ENCODE results near the gene HMCES. TPM values are rescaled to one million over a fixed set of nuclear protein-coding genes. Genes with fewer than 3 reads are reported as not detected.

Gene HMCES
- total RNA-seq = 18.1 and 19.0 TPM in 2 replicates

GRCh38 chr3:129278439-129278965, at the start of gene HMCES:
Gene HMCES (plus strand): TSS chr3:129278870. CDS start chr3:129279733, 863 bp downstream.

GRCh38 chr3:129249284-129250065, 29.2 kb upstream of the HMCES start, which contains the start of gene COPG1:
Gene COPG1 (plus strand): TSS chr3:129249606. CDS start chr3:129249710, 104 bp downstream.

Other genes with a start within 250 kb of the HMCES start
- gene GP9, start 218.1 kb upstream of the HMCES start, total RNA-seq = not detected in 2 replicates
- gene RAB43, start 157.1 kb upstream of the HMCES start, total RNA-seq = 23.6 and 23.9 TPM in 2 replicates
- gene ISY1, start 117.8 kb upstream of the HMCES start, total RNA-seq = 20.9 and 21.8 TPM in 2 replicates
- 195 and 202 TPM in 2 replicates for gene CNBP, start 95.0 kb upstream of the HMCES start, total RNA-seq
- gene COPG1, start 29.3 kb upstream of the HMCES start, total RNA-seq = 313 and 371 TPM in 2 replicates
- gene EFCAB12, start 149.8 kb downstream of the HMCES start, total RNA-seq = 0.03 and 0.07 TPM in 2 replicates
- 21.9 and 22.6 TPM in 2 replicates for gene MBD4, start 161.1 kb downstream of the HMCES start, total RNA-seq
- gene IFT122, start 161.4 kb downstream of the HMCES start, total RNA-seq = 26.6 and 32.1 TPM in 2 replicates
- not detected in 2 replicates for gene RHO, start 249.8 kb downstream of the HMCES start, total RNA-seq

Measured in smooth muscle cell of the pulmonary artery (primary cell).